BLaER1 treated with 17β-estradiol and CSF1 and Interleukin-3, amounts not matched to agents 10 nM and 100 nM (cell line): Measurements from ENCODE around the gene ARAP1.

Experiments used
- H3K27ac ChIP-seq, 11 experiments: shearing (Covaris generic); formaldehyde crosslinking; 2 replicates each; pipeline ENCODE4 v1.8.1; 2022
- H3K27me3 ChIP-seq, 11 experiments: shearing (Covaris generic); formaldehyde crosslinking; 2 replicates each; pipeline ENCODE4 v1.8.1; 2022
- H3K36me3 ChIP-seq, 11 experiments: shearing (Covaris generic); formaldehyde crosslinking; 2 replicates each; pipeline ENCODE4 v1.8.1; 2022
- H3K4me1 ChIP-seq, 10 experiments: shearing (Covaris generic); formaldehyde crosslinking; 2 replicates each; pipeline ENCODE4 v1.8.1; 2022
- H3K4me2 ChIP-seq, 11 experiments: shearing (Covaris generic); formaldehyde crosslinking; 2 replicates each; pipeline ENCODE4 v1.8.1; 2022
- H3K4me3 ChIP-seq, 10 experiments: shearing (Covaris generic); formaldehyde crosslinking; 2 replicates each; pipeline ENCODE4 v1.8.1; 2022
- H3K9ac ChIP-seq, 11 experiments: shearing (Covaris generic); formaldehyde crosslinking; 2 replicates each; pipeline ENCODE4 v1.8.1; 2022
- H3K9me3 ChIP-seq, 11 experiments: shearing (Covaris generic); formaldehyde crosslinking; replicated peaks in 1 of 11; 2 replicates each; pipeline ENCODE4 v1.8.1; 2022
- H4K20me1 ChIP-seq, 11 experiments: shearing (Covaris generic); formaldehyde crosslinking; 2 replicates each; pipeline ENCODE4 v1.8.1; 2022
- Cebpa-rat ChIP-seq, 11 experiments: shearing (Covaris generic); IDR thresholded peaks; 2 replicates each; pipeline ENCODE4 v1.8.1; 2022

Gene ARAP1

GRCh38 chr11:72719551-72719950 is 32.7 kb downstream of the ARAP1 start:
- no peaks in the 10 kb centered on the region for H3K9me3 ChIP-seq
- peaks cover 21 to 89% (median 59%) of the 10 kb centered on the region in 11 experiments for H3K36me3 ChIP-seq
- no peaks in the 10 kb centered on the region for H3K27me3 ChIP-seq
- H3K4me2 ChIP-seq, result peak overlapping the region; percentile 93 to 100 (median 100)
- peaks cover 65 to 96% (median 73%) of the 10 kb centered on the region in 11 experiments for H4K20me1 ChIP-seq
- no peak for TF ChIP-seq Cebpa-rat (IDR thresholded peaks at IDR 0.05)
- peak overlapping the region; percentile 73 to 85 (median 74) for H3K4me3 ChIP-seq
- H3K4me1 ChIP-seq, result peaks cover 77 to 95% (median 88%) of the 10 kb centered on the region in 10 experiments
- peak overlapping the region; percentile 84 to 89 (median 88) for H3K9ac ChIP-seq
- peak overlapping the region; percentile 78 to 92 (median 88) for H3K27ac ChIP-seq

- no peak for TF ChIP-seq Cebpa-rat (IDR thresholded peaks at IDR 0.05)
- peaks cover 77 to 95% (median 88%) of the 10 kb centered on the region in 10 experiments for H3K4me1 ChIP-seq
- peaks cover 25 to 89% (median 59%) of the 10 kb centered on the region in 11 experiments for H3K36me3 ChIP-seq
- peak overlapping the region; percentile 73 to 85 (median 74); a peak in 15 of 20 replicates for H3K4me3 ChIP-seq
- H3K4me2 ChIP-seq, result peak overlapping the region; percentile 93 to 100 (median 100)
- peak overlapping the region; percentile 84 to 89 (median 88); a peak in 21 of 22 replicates for H3K9ac ChIP-seq
- peak overlapping the region; percentile 78 to 92 (median 88) for H3K27ac ChIP-seq
- peaks cover 69 to 96% (median 77%) of the 10 kb centered on the region in 11 experiments for H4K20me1 ChIP-seq
- no peaks in the 10 kb centered on the region for H3K27me3 ChIP-seq
- H3K9me3 ChIP-seq, result no peaks in the 10 kb centered on the region
These were observed 33.1 kb downstream of the ARAP1 start for GRCh38 chr11:72719144-72719543.

DNA sequence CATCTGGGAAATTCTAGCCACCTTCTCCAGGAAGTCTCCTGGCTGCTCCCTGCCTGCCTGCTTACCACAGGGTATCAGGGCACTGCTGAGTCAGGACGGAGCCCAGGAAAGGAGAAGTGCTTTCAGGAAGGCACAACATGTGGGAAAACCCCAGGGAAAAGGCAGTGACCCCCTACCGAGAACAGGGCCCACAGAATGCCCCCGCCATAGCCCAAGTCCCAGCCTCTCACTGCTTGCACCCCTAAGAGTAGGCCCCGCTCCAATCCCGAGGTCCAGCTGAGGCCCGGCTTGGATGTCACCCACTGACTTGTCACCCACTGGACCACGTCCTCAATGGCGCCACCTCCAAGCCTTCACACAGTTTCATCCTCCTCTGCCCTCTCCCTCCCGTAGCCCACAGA is 34.1 kb downstream of the ARAP1 start:
- no peaks in the 10 kb centered on the region for H3K9me3 ChIP-seq
- peaks cover 30 to 89% (median 59%) of the 10 kb centered on the region in 11 experiments for H3K36me3 ChIP-seq
- H3K27me3 ChIP-seq, result no peaks in the 10 kb centered on the region
- H3K4me2 ChIP-seq, result peak overlapping the region; percentile 93 to 100 (median 100)
- no peak for TF ChIP-seq Cebpa-rat (IDR thresholded peaks at IDR 0.05)
- H4K20me1 ChIP-seq, result peaks cover 76 to 96% (median 84%) of the 10 kb centered on the region in 11 experiments
- peak overlapping the region in 9 of 11 experiments; percentile 6 to 89 (median 44); a peak in 15 of 22 replicates for H3K27ac ChIP-seq
- peak overlapping the region in 5 of 10 experiments; percentile 10 to 82 (median 75); a peak in 9 of 20 replicates for H3K4me3 ChIP-seq
- peaks cover 83 to 95% (median 88%) of the 10 kb centered on the region in 10 experiments for H3K4me1 ChIP-seq
- H3K9ac ChIP-seq, result peak overlapping the region in 9 of 11 experiments; percentile 20 to 89 (median 54); a peak in 9 of 22 replicates

- peak overlapping the region in 6 of 11 experiments; percentile 26 to 100 (median 98); a peak in 9 of 22 replicates for H3K4me2 ChIP-seq
- H3K9ac ChIP-seq, result peak overlapping the region in 4 of 11 experiments; percentile 15 to 89 (median 88); a peak in 5 of 22 replicates
- H3K4me3 ChIP-seq, result peak overlapping the region in 1 of 10 experiments; percentile 73; a peak in 2 of 20 replicates
- peak overlapping the region in 2 of 11 experiments; percentile 8 to 89; a peak in 3 of 22 replicates for H3K27ac ChIP-seq
- H3K4me1 ChIP-seq, result peaks cover 87 to 98% (median 90%) of the 10 kb centered on the region in 10 experiments
- H4K20me1 ChIP-seq, result peaks cover 81 to 100% (median 95%) of the 10 kb centered on the region in 11 experiments
- H3K36me3 ChIP-seq, result peaks cover 41 to 96% (median 69%) of the 10 kb centered on the region in 11 experiments
- TF ChIP-seq Cebpa-rat (IDR thresholded peaks at IDR 0.05), result no peak
- no peaks in the 10 kb centered on the region for H3K9me3 ChIP-seq
- no peaks in the 10 kb centered on the region for H3K27me3 ChIP-seq
These were observed 35.3 kb downstream of the ARAP1 start for GRCh38 chr11:72716788-72717435.

DNA sequence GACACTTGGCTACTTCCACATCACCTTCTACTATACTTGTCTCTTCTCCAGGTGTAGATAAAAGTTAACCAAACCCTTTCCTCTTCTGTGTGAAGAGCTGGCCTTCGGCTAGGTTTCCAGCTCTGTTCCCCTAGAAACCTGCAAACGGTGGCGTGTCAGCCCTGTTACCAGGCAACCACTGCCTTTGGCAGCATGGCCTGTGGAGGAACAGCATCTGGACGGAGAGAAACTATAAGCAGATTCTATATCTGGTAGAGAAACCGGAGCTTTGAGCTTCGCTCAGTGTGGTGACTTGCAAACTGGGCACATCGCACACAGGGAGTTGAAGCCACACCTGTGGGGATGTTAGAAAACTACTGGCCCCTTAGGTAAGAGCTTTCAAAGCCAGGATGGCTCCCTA is 35.9 kb downstream of the ARAP1 start:
- peak overlapping the region in 2 of 11 experiments; percentile 8 to 89; a peak in 3 of 22 replicates for H3K27ac ChIP-seq
- H4K20me1 ChIP-seq, result peaks cover 87 to 100% (median 100%) of the 10 kb centered on the region in 11 experiments
- peaks cover 47 to 97% (median 75%) of the 10 kb centered on the region in 11 experiments for H3K36me3 ChIP-seq
- no peak overlapping the region; a peak in 1 of 20 replicates for H3K4me3 ChIP-seq
- TF ChIP-seq Cebpa-rat (IDR thresholded peaks at IDR 0.05), result no peak
- H3K27me3 ChIP-seq, result no peaks in the 10 kb centered on the region
- peak overlapping the region in 5 of 11 experiments; percentile 26 to 100 (median 98); a peak in 8 of 22 replicates for H3K4me2 ChIP-seq
- peak overlapping the region in 4 of 11 experiments; percentile 15 to 89 (median 88); a peak in 3 of 22 replicates for H3K9ac ChIP-seq
- no peaks in the 10 kb centered on the region for H3K9me3 ChIP-seq
- H3K4me1 ChIP-seq, result peaks cover 85 to 98% (median 91%) of the 10 kb centered on the region in 10 experiments

DNA sequence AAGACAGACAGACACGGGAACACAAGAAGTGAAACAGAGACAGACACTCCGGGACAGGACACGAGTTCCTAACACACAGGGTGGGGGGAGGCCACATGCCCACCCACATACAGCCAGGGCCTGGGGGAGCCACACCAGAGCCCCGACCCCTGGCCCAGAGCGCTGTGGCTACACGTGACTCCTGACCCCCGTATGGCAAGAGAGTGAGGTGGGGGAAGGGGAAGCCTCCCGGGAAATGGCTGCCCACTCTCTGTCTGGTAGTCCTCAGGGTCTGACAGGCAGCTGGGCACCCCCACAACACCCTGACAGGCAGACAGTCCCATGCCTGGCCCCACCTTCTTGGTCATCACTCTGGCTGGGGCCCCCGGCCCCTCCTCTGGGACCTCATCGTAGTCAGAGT is 39.4 kb downstream of the ARAP1 start:
- no peak for TF ChIP-seq Cebpa-rat (IDR thresholded peaks at IDR 0.05)
- Histone ChIP-seq H4K20me1 (peaks cover 66 to 100% (median 99%) of the 10 kb centered on the region in 11 experiments), H3K4me3 (no peak overlapping the region; a peak in 1 of 20 replicates), H3K27ac (peak overlapping the region; percentile 3 to 62 (median 51); a peak in 18 of 22 replicates), H3K9ac (peak overlapping the region in 10 of 11 experiments; percentile 27 to 87 (median 38); a peak in 15 of 22 replicates), H3K36me3 (peaks cover 76 to 100% (median 97%) of the 10 kb centered on the region in 11 experiments), H3K4me1 (peaks cover 51 to 94% (median 58%) of the 10 kb centered on the region in 10 experiments), H3K4me2 (peak overlapping the region; percentile 9 to 100 (median 24); a peak in 16 of 22 replicates), H3K27me3 (no peaks in the 10 kb centered on the region), H3K9me3 (no peaks in the 10 kb centered on the region)

GRCh38 chr11:72712168-72712751 is 39.9 kb downstream of the ARAP1 start:
- peaks cover 79 to 100% (median 97%) of the 10 kb centered on the region in 11 experiments for H3K36me3 ChIP-seq

DNA sequence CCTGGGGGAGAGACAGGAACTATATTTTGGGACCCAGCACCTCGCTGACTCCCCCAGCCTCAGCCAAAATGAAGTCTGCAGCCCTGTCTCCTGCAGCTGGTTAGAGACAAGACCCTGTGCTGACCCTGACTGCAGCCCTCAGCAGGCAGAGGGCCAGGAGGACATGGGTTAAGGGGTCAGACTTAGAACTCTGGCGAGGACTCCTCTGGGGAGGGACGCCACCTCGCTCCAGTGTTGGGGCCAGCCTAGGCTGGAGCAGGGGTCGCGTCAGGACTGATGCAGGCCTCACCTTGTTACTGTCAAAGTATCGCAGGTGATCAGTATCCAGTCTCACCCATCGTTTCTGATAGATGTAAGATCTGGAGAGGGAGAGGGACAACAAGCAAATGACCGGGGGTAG is 41.1 kb downstream of the ARAP1 start:
- no peak overlapping the region for H3K4me3 ChIP-seq
- no peaks in the 10 kb centered on the region for H3K27me3 ChIP-seq
- H3K9me3 ChIP-seq, result no peaks in the 10 kb centered on the region
- H4K20me1 ChIP-seq, result peaks cover 49 to 100% (median 99%) of the 10 kb centered on the region in 11 experiments
- peak overlapping the region in 2 of 11 experiments; percentile 9 to 31; a peak in 3 of 22 replicates for H3K9ac ChIP-seq
- no peak for TF ChIP-seq Cebpa-rat (IDR thresholded peaks at IDR 0.05)
- H3K27ac ChIP-seq, result no peak overlapping the region; a peak in 1 of 22 replicates
- H3K4me2 ChIP-seq, result peak overlapping the region in 3 of 11 experiments; percentile 2 to 99 (median 84); a peak in 1 of 22 replicates
- peaks cover 80 to 100% (median 97%) of the 10 kb centered on the region in 11 experiments for H3K36me3 ChIP-seq
- peaks cover 36 to 93% (median 45%) of the 10 kb centered on the region in 10 experiments for H3K4me1 ChIP-seq

More at GRCh38 chr11:72712168-72712751, 39.9 kb downstream of the ARAP1 start:
- Histone ChIP-seq H3K27me3 (no peaks in the 10 kb centered on the region), H3K9me3 (no peaks in the 10 kb centered on the region), H3K4me1 (peaks cover 47 to 94% (median 54%) of the 10 kb centered on the region in 10 experiments), H3K27ac (peak overlapping the region in 10 of 11 experiments; percentile 30 to 62 (median 51); a peak in 17 of 22 replicates), H4K20me1 (peaks cover 60 to 100% (median 99%) of the 10 kb centered on the region in 11 experiments), H3K4me3 (no peak overlapping the region; a peak in 1 of 20 replicates), H3K9ac (peak overlapping the region in 8 of 11 experiments; percentile 27 to 87 (median 44); a peak in 12 of 22 replicates), H3K4me2 (peak overlapping the region in 8 of 11 experiments; percentile 9 to 100 (median 29); a peak in 11 of 22 replicates)
- no peak for TF ChIP-seq Cebpa-rat (IDR thresholded peaks at IDR 0.05)
